Nephron progenitor cell (in vitro differentiated cells): ENCODE data around the gene INSRR.

ENCODE experiments used
- DNase-seq: peaks from one replicate; pipeline ENCODE4 v3.0.0; 2021
- H3K27ac Mint-ChIP-seq: 2 replicates; pipeline ENCODE4 v1.8.0; 2021; ENCODE audit warnings: mild to moderate bottlenecking, moderate library complexity, mixed read lengths
- H3K27me3 Mint-ChIP-seq: 2 replicates; pipeline ENCODE4 v1.8.0; 2021; ENCODE audit warnings: mild to moderate bottlenecking, low read depth, mixed read lengths; ENCODE audit not compliant: poor library complexity
- H3K36me3 Mint-ChIP-seq: 2 replicates; pipeline ENCODE4 v1.8.0; 2021; ENCODE audit warnings: low read depth, mixed read lengths
- H3K4me1 Mint-ChIP-seq: 2 replicates; pipeline ENCODE4 v1.8.0; 2021; ENCODE audit warnings: mixed read lengths
- H3K4me3 Mint-ChIP-seq: 2 replicates; pipeline ENCODE4 v1.8.0; 2021; ENCODE audit warnings: mild to moderate bottlenecking, moderate library complexity, mixed read lengths
- H3K9me3 Mint-ChIP-seq: 2 replicates; pipeline ENCODE4 v1.8.0; 2021; ENCODE audit warnings: mild to moderate bottlenecking, moderate library complexity, mixed read lengths
- CTCF ChIP-seq: fragments of 200-600 bp; sonication (generic); IDR thresholded peaks from 2 replicates; pipeline ENCODE4 v1.5.0; 2021; ENCODE audit warnings: antibody characterized with exemption

The INSRR gene

GRCh38 chr1:156845055-156845952 is 13.6 kb downstream of the INSRR start:
- H3K27ac Mint-ChIP-seq, result no peak overlapping the region
- H3K27me3 Mint-ChIP-seq, result peaks cover 100% of the 10 kb centered on the region
- H3K36me3 Mint-ChIP-seq, result no peaks in the 10 kb centered on the region
- H3K9me3 Mint-ChIP-seq, result no peaks in the 10 kb centered on the region
- DNase-seq, result peak; percentile 54
- TF ChIP-seq CTCF, result no peak
- peak overlapping the region; percentile 67 for H3K4me3 Mint-ChIP-seq
- H3K4me1 Mint-ChIP-seq, result peaks cover 42% of the 10 kb centered on the region

- no peaks in the 10 kb centered on the region for H3K9me3 Mint-ChIP-seq
- no peak for TF ChIP-seq CTCF
- DNase-seq, result no peak
- H3K27me3 Mint-ChIP-seq, result peaks cover 99% of the 10 kb centered on the region
- no peak overlapping the region for H3K27ac Mint-ChIP-seq
- H3K36me3 Mint-ChIP-seq, result no peaks in the 10 kb centered on the region
- peaks cover 48% of the 10 kb centered on the region for H3K4me1 Mint-ChIP-seq
- H3K4me3 Mint-ChIP-seq, result no peak overlapping the region
Observed at GRCh38 chr1:156844638-156845037, 14.3 kb downstream of the INSRR start.

GRCh38 chr1:156844102-156844501 is 14.8 kb downstream of the INSRR start:
- Mint-ChIP-seq H3K9me3 (no peaks in the 10 kb centered on the region), H3K27ac (no peak overlapping the region), H3K4me3 (no peak overlapping the region), H3K36me3 (no peaks in the 10 kb centered on the region), H3K4me1 (peaks cover 49% of the 10 kb centered on the region), H3K27me3 (peaks cover 97% of the 10 kb centered on the region)
- DNase-seq, result no peak
- no peak for TF ChIP-seq CTCF

- Mint-ChIP-seq H3K4me3 (no peak overlapping the region), H3K27me3 (peaks cover 88% of the 10 kb centered on the region), H3K4me1 (peaks cover 43% of the 10 kb centered on the region), H3K27ac (no peak overlapping the region), H3K36me3 (no peaks in the 10 kb centered on the region), H3K9me3 (no peaks in the 10 kb centered on the region)
- no peak for DNase-seq
- TF ChIP-seq CTCF, result no peak
Observed at GRCh38 chr1:156842618-156843300, 16.2 kb downstream of the INSRR start.

- DNase-seq, result peak; percentile 36
- peaks cover 86% of the 10 kb centered on the region for H3K27me3 Mint-ChIP-seq
- no peak for TF ChIP-seq CTCF
- no peak overlapping the region for H3K4me3 Mint-ChIP-seq
- H3K36me3 Mint-ChIP-seq, result no peaks in the 10 kb centered on the region
- H3K27ac Mint-ChIP-seq, result no peak overlapping the region
- H3K4me1 Mint-ChIP-seq, result peaks cover 48% of the 10 kb centered on the region
- H3K9me3 Mint-ChIP-seq, result no peaks in the 10 kb centered on the region
Observed at GRCh38 chr1:156841295-156841855, 17.5 kb downstream of the INSRR start.
